KMS-11 (cell line): ENCODE data around the gene KHDC1L.
"Not testable (repeated sequence)": the region's sequence is repeated elsewhere in the genome, so short reads cannot be mapped to it uniquely, and the experiment has no call there.

Experiments used
- H2AFZ ChIP-seq: fragments of 200-600 bp; sonication (generic); 2 replicates; pipeline ENCODE4 v1.6.1; 2016; ENCODE audit warnings: antibody characterized with exemption, mixed run types, low read depth
- H3K27ac ChIP-seq: fragments of 200-600 bp; sonication (generic); 2 replicates; pipeline ENCODE4 v1.6.1; 2016; ENCODE audit warnings: mild to moderate bottlenecking, mixed run types
- H3K27me3 ChIP-seq: fragments of 200-600 bp; sonication (generic); 2 replicates; pipeline ENCODE4 v1.6.1; 2017; ENCODE audit warnings: mild to moderate bottlenecking, low read depth, mixed run types, moderate library complexity; ENCODE audit not compliant: insufficient read depth
- H3K36me3 ChIP-seq: fragments of 200-600 bp; sonication (generic); 2 replicates; pipeline ENCODE4 v1.6.1; 2017; ENCODE audit warnings: mild to moderate bottlenecking, mixed run types; ENCODE audit not compliant: insufficient read depth
- H3K4me1 ChIP-seq: fragments of 200-600 bp; sonication (generic); 2 replicates; pipeline ENCODE4 v1.6.1; 2016; ENCODE audit warnings: mild to moderate bottlenecking, low read depth, mixed run types; ENCODE audit not compliant: poor library complexity, severe bottlenecking
- H3K4me2 ChIP-seq: fragments of 200-600 bp; sonication (generic); 2 replicates; pipeline ENCODE4 v1.7.0; 2016; ENCODE audit warnings: mild to moderate bottlenecking, mixed run types
- H3K4me3 ChIP-seq: fragments of 200-600 bp; sonication (generic); IDR thresholded peaks from 2 replicates; pipeline ENCODE4 v1.6.1; 2017; ENCODE audit warnings: low read depth, low read length, mixed read lengths; ENCODE audit not compliant: insufficient read depth
- H3K79me2 ChIP-seq: fragments of 200-600 bp; sonication (generic); 2 replicates; pipeline ENCODE4 v1.6.1; 2016; ENCODE audit warnings: low read depth, mixed run types; ENCODE audit not compliant: insufficient read depth
- H3K9ac ChIP-seq: fragments of 200-600 bp; sonication (generic); 2 replicates; pipeline ENCODE4 v1.6.1; 2016; ENCODE audit warnings: mild to moderate bottlenecking, mixed run types
- H4K20me1 ChIP-seq: fragments of 200-600 bp; sonication (generic); 2 replicates; pipeline ENCODE4 v1.6.1; 2016; ENCODE audit warnings: mild to moderate bottlenecking, mixed run types; ENCODE audit not compliant: insufficient read depth
- CTCF ChIP-seq: fragments of 200-600 bp; sonication (generic); conservative IDR thresholded peaks from 2 replicates; pipeline ENCODE4 v1.6.1; 2017; ENCODE audit warnings: low read depth, mild to moderate bottlenecking, antibody characterized with exemption, low read length, moderate library complexity, mixed read lengths

Gene KHDC1L

GRCh38 chr6:73234733-73235132 lies 9.4 kb upstream of the KHDC1L start:
- Histone ChIP-seq H3K27me3 (no peaks in the 10 kb centered on the region), H2AFZ (no peak overlapping the region), H3K27ac (no peak overlapping the region), H3K4me2 (no peak overlapping the region), H3K4me3 (no peak overlapping the region), H3K36me3 (no peaks in the 10 kb centered on the region), H3K9ac (no peak overlapping the region), H3K4me1 (peaks cover 18% of the 10 kb centered on the region), H4K20me1 (no peaks in the 10 kb centered on the region), H3K79me2 (no peaks in the 10 kb centered on the region)
- TF ChIP-seq CTCF: no peak

- not testable (repeated sequence) for H3K9ac ChIP-seq, H3K4me3 ChIP-seq, H3K36me3 ChIP-seq, H3K27me3 ChIP-seq, H2AFZ ChIP-seq, H3K79me2 ChIP-seq, H4K20me1 ChIP-seq, H3K4me2 ChIP-seq, H3K27ac ChIP-seq
- H3K4me1 ChIP-seq: peaks cover 18% of the 10 kb centered on the region
These were observed 8.7 kb upstream of the KHDC1L start for GRCh38 chr6:73233971-73234370.

GRCh38 chr6:73233048-73233447 lies 7.8 kb upstream of the KHDC1L start:
- Histone ChIP-seq H3K36me3 (no peaks in the 10 kb centered on the region), H3K79me2 (no peaks in the 10 kb centered on the region), H2AFZ (no peak overlapping the region), H3K4me2 (no peak overlapping the region), H3K4me1 (peaks cover 18% of the 10 kb centered on the region), H3K27ac (no peak overlapping the region), H4K20me1 (no peaks in the 10 kb centered on the region), H3K9ac (no peak overlapping the region), H3K4me3 (no peak overlapping the region), H3K27me3 (no peaks in the 10 kb centered on the region)
- no peak for TF ChIP-seq CTCF

- Histone ChIP-seq H3K27ac (no peak overlapping the region), H3K79me2 (no peaks in the 10 kb centered on the region), H3K4me2 (no peak overlapping the region), H3K4me3 (no peak overlapping the region), H3K27me3 (no peaks in the 10 kb centered on the region), H2AFZ (no peak overlapping the region), H3K4me1 (peaks cover 18% of the 10 kb centered on the region), H3K9ac (no peak overlapping the region), H3K36me3 (no peaks in the 10 kb centered on the region), H4K20me1 (no peaks in the 10 kb centered on the region)
- TF ChIP-seq CTCF: no peak
These were observed 6.7 kb upstream of the KHDC1L start for GRCh38 chr6:73231986-73232391.

- no peaks in the 10 kb centered on the region for H3K79me2 ChIP-seq
- no peaks in the 10 kb centered on the region for H4K20me1 ChIP-seq
- H3K36me3 ChIP-seq: no peaks in the 10 kb centered on the region
- H3K4me2 ChIP-seq: no peak overlapping the region
- H3K4me1 ChIP-seq: peaks cover 11% of the 10 kb centered on the region
- H3K4me3 ChIP-seq: no peak overlapping the region
- no peak for TF ChIP-seq CTCF
- no peaks in the 10 kb centered on the region for H3K27me3 ChIP-seq
- no peak overlapping the region for H2AFZ ChIP-seq
- no peak overlapping the region for H3K27ac ChIP-seq
- H3K9ac ChIP-seq: no peak overlapping the region
These were observed 2.4 kb upstream of the KHDC1L start for GRCh38 chr6:73227606-73228255.
